Umbilical cord (tissue), 2 donors: ENCODE results near the gene GPR52. TPM values are rescaled to one million over a fixed set of nuclear protein-coding genes. Genes with fewer than 3 reads are reported as not detected.
"Not testable (repeated sequence)": the region's sequence is repeated elsewhere in the genome, so short reads cannot be mapped to it uniquely, and the experiment has no call there.

ENCODE experiments used
- DNase-seq: peaks from one replicate; pipeline ENCODE4 v3.0.0-alpha.2; 2015; ENCODE audit warnings: low spot score
- total RNA-seq: library from RNA; depleted of rRNA; stranded (reverse); fragments of >200 nt; gene quantifications from one replicate; pipeline ENCODE4 v1.2.3, GENCODE V29; 2014; ENCODE audit warnings: low replicate concordance; ENCODE audit not compliant: insufficient read depth

GPR52 gene, protein sequence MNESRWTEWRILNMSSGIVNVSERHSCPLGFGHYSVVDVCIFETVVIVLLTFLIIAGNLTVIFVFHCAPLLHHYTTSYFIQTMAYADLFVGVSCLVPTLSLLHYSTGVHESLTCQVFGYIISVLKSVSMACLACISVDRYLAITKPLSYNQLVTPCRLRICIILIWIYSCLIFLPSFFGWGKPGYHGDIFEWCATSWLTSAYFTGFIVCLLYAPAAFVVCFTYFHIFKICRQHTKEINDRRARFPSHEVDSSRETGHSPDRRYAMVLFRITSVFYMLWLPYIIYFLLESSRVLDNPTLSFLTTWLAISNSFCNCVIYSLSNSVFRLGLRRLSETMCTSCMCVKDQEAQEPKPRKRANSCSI
- total RNA-seq: 2.9 TPM

DNA sequence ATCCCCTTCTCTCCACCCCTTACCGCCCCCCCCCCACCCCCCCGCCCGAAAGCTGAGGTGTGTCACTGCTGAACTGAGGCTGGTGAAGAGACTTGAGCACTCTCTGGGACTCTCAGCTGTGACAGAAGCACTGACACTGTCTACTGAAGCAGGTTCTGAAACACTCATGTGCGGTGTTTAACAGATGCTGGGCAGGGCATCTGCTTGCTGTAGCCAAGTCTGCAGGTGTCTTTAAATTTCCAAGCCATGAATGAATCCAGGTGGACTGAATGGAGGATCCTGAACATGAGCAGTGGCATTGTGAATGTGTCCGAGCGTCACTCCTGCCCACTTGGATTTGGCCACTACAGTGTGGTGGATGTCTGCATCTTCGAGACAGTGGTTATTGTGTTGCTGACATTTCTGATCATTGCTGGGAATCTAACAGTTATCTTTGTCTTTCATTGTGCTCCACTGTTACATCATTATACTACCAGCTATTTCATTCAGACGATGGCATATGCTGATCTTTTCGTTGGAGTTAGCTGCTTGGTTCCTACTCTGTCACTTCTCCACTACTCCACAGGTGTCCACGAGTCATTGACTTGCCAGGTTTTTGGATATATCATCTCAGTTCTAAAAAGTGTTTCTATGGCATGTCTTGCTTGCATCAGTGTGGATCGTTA lies at the start of gene GPR52:
GPR52 (plus strand) TSS at position 99 of the 665 bp plus-strand sequence; CDS start at position 247, 148 bp downstream.
- DNase-seq: no peak

- DNase-seq: no peak
These were observed 49.5 kb upstream of the GPR52 start for GRCh38 chr1:174398246-174398645.

DNA sequence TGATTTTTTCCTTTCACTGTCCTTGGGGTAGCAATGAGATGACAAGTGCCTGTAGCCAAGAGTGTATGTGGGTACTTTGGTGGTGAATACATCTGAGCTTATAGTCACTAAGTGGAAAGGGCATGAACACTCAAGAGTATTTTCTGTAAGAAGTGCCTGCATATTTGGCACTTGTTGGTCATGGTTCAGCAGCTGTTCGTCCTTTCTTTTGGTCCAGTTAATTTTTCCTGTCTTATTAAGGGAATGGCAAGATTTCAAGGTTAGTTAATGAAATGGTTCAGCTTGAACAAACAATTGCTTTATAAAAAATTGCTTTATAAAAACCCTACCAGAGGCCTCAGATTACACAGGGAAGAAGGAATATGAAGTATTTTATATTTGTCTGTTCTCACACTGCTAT lies 48.6 kb upstream of the GPR52 start:
- DNase-seq: no peak

DNA sequence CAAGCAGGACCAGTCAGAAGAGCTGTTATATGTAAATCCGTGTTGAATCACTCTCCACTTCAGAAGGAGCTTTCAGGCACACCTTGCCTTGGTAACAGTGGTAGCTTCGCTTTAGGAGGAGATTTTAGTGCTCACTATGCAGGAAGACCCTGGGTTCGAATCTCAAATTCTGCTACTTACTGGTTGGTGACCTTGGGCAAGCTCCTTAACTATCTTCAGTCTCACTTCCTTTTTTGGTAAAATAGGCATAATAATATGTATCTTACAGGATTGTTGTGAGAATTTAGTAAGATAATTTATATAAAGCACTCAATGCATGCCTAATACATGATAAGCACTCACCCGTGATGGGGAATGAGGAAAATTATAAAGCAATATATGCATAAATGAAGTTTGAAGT lies 46.7 kb upstream of the GPR52 start:
- DNase-seq: no peak

GRCh38 chr1:174405219-174405618 lies 42.5 kb upstream of the GPR52 start:
- DNase-seq: no peak

GRCh38 chr1:174406421-174406820 lies 41.3 kb upstream of the GPR52 start:
- no peak for DNase-seq

DNA sequence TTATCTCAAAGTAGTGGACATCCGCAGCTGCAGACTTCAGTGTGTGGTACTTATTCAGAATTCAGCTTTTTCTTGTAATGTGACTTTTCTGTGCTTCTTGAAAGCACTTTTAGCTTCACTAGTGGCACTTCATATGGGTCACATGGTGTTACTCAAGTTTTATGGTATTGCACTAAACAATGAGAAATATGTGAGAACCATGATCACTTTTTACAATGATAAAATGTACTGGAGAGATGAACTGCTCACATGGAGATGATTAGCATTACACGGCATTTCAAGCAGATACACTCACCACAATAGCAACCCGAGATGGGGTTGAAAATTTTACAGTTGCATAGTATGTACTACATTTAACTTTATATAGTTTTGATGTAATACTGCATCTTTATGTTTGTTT lies 40.1 kb upstream of the GPR52 start:
- DNase-seq: no peak

DNA sequence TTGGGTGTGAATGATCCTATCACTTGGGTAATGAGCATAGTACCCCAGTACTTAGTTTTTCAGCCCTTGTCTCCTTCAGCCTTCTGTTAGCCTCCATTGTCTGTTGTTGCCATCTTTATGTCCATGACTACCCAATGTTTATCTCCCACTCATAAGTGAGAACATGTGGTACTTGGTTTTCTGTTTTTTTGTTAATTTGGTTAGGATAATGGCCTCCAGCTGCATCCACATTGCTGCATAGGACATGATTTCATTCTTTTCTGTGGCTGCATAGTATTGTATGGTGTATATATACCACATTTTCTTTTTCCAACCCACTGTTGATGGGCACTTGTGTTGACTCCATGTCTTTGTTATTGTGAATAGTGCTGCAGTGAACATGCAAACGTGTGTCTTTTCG lies 39.6 kb upstream of the GPR52 start:
- no peak for DNase-seq

DNA sequence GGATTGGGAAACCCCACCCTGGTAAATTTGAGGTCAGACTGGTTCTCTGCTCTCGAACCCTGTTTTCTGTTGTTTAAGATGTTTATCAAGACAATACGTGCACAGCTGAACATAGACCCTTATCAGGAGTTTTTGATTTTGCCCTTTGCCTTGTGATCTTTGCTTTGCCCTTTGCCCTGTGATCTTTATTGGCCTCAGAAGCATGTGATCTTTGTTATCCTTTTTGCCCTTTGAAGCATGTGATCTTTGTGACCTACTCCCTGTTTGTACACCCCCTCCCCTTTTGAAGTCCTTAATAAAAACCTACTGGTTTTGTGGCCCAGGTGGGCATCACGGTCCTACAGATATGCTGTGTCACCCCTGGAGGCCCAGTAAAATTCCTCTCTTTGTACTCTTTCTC lies 38.0 kb upstream of the GPR52 start:
- DNase-seq: not testable (repeated sequence)

DNA sequence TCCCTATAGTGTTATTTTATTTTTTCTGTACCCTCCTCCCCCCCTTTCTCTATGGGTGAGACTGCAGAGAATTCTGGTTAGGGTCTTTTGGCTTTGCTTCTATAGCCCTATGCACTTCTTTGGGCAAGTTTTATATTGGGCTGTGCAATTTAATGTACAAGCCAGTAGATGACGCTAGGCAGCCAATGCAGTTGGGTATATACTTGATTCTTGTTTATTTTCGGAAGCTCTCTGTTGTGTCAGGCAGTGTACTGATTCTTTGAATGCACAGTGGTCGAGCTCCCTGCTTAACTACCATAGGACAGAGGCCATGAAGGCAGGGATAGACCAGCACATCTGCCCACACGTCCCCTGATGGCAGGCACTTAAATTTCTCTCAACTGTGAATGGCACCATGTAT lies 34.1 kb upstream of the GPR52 start:
- DNase-seq: no peak

DNA sequence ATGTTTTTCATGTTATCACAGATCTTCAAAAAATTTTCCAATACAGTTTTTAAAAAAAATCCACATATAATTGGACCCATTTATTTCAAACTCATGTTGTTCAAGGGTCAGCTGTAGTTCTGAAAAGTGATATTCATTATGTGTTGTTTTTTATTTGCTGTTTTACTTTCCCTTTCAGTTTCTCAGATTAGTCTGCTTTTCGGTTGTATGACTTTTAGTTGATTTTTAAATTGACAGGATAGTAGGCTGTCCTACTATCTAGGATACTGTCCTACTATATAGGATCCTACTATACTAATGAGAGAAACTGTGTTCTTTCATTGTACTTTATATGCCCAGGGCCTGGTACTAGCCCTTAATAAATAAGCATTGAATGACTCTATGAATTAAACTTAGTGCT lies 33.6 kb upstream of the GPR52 start:
- DNase-seq: no peak

DNA sequence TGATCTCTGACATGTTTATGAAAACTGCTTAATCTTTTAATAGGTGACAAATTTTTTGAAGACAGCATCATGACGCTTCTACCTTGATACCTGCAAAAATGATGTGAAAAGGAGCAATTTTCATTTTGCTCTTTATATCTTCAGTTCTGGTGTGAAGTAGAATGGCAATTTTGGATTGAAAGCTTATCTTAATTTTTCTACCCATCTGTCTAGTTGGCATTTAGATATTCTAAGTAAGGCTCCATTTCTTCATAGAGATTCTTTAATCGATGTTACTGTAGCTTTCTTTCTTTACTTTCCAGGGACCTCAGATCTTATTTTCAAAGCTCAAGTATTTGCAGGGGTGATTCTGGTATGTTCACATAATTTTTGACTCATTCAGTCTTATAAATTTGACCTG lies 32.3 kb upstream of the GPR52 start:
- DNase-seq: no peak

GRCh38 chr1:174417921-174418320 lies 29.8 kb upstream of the GPR52 start:
- no peak for DNase-seq

DNA sequence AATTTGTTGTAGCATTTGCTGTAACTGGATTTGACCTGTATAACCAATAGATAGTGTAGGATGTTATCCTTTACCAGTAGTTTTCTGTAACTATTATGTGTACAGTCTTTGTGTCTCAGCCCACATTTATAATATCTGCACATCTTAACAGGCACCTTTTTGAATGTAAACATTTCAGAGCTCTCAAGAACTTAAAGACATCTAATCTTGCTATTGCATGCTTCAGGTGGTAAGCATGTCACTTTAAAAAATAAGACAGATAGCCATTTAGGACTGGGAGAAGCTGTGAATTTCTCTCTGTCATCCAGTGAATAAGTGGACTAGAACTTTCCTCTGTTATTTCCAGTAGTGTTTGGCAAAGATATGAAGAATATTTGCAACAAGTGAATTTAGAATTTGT lies 22.6 kb upstream of the GPR52 start:
- no peak for DNase-seq

DNA sequence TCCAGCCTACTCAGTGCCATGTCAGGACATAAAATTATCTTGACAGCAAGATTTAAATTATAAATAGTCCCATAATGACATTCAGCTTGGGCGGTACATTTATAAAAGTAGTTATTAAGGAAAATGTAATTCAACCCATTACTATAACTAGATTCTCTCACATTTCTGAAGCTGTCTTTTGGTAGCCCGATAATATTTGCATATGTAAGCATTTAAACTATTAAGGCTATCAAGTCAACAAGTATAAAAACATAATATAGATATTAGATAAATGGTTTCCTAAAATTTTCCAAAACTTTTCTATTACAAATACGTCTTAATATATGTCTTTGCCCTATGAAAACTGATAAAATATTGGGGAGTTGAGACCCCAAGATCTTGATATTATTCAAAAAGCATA lies 21.6 kb upstream of the GPR52 start:
- no peak for DNase-seq

GRCh38 chr1:174428033-174428432 lies 19.7 kb upstream of the GPR52 start:
- peak; percentile 49 for DNase-seq

DNA sequence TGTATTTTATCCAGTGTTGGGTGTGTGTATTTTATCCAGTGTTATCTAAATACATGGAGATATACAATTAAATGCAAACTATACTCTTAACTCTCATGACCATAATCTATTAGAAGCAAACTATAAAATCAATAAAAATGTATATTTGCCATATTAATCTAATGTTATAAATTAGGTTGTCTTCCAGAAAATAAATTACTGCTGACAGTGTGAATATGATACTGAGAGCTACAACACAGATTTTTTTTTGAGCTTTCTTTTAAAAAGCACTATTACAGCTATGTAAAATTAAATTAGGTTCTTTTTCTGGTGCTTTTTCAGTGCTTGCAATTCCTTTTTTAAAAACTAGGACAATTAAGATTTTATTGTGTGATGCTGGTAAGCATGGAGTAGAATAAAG lies 19.0 kb upstream of the GPR52 start:
- DNase-seq: no peak

DNA sequence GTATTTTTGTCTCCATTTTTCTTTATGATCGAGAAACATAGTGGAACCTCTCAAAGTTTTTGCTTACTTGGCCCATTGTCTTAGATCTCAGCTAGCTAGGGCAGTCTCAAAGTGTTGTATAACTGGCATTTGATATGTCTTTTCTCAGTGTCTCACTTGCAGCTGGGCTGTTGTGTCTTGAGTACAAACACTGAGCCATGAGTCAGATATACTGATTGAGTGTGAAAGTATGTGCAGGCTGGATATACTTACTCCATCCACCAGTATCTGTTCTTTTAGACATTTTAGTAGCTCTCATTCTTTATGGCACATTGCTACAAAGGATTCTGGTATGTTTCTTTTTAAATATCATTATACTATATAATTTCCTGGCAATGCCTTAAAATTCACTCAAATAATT lies 14.3 kb upstream of the GPR52 start:
- DNase-seq: no peak

DNA sequence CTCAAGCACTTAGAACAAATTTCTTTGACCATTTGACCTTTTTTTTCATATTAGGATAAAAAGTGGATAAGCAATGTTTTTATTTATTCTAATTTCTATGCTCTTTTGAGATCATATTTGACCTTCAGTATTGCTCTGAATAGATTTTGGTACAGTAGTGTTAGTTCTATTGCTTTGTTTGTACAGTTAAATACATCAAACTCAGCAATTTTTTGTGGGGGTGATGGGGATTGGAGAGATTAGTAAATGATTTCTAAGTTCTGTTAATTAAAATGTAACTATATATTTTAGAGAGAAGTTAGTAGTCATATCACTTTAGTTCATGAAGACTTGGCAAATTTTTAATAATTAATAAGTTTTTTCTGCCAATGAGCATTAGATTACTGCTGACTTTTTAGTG lies 2.4 kb upstream of the GPR52 start:
- DNase-seq: no peak

GRCh38 chr1:174445817-174446216 lies 1.9 kb upstream of the GPR52 start:
- DNase-seq: no peak

DNA sequence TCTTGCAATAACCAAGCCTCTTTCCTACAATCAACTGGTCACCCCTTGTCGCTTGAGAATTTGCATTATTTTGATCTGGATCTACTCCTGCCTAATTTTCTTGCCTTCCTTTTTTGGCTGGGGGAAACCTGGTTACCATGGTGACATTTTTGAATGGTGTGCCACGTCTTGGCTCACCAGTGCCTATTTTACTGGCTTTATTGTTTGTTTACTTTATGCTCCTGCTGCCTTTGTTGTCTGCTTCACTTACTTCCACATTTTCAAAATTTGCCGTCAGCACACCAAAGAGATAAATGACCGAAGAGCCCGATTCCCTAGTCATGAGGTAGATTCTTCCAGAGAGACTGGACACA lies 743 bp downstream of the GPR52 start:
- no peak for DNase-seq

GRCh38 chr1:174448974-174449373 lies 1.2 kb downstream of the GPR52 start:
- DNase-seq: peak; percentile 3

DNA sequence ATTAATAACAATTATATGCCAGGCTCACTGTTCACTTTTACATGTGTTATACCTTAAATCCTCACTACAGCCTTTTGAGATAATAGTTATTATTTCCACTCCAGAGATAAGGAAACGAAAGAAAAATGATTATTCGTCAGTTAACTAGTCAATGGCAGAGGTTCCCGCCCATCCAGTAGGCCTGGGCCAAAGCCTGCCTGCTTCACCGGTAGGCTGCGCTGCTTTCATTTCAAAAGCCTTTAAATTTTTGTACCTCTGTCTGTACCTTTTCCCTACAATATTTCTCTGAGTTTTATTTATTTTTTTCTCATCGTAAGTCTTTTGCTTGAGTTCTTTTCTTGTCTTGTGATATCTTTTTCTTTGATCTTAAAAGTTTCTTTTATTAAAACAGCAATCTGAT lies 3.6 kb downstream of the GPR52 start:
- DNase-seq: no peak

GRCh38 chr1:174465855-174466254 lies 18.1 kb downstream of the GPR52 start:
- DNase-seq: no peak
